CD4-positive, alpha-beta T cell (primary cell): ENCODE measurements around the gene CCDC146. TPM values are rescaled to one million over a fixed set of nuclear protein-coding genes. Genes with fewer than 3 reads are reported as not detected.

ENCODE experiments used
- ATAC-seq: fragments of 200-7000 bp; cut with Tn5 transposase; one replicate; pipeline ENCODE4 v1.10.0; 2022; ENCODE audit warnings: mild to moderate bottlenecking; ENCODE audit not compliant: poor library complexity
- CTCF ChIA-PET: fragments of 350-600 bp; sonication (Branson Sonifier 250); formaldehyde crosslinking; loops from one replicate; lab custom pipeline; 2021; ENCODE audit warnings: antibody characterized with exemption, inconsistent platforms; lab: Charles Lee
- POLR2A ChIA-PET: fragments of 350-600 bp; sonication (Branson Sonifier 250); formaldehyde crosslinking; loops from one replicate; lab custom pipeline; 2021; ENCODE audit warnings: antibody characterized with exemption, inconsistent platforms; lab: Charles Lee
- DNase-seq, 14 experiments: peaks; one replicate each; pipeline ENCODE4 v3.0.0-alpha.2; 2013 to 2020; ENCODE audit warnings: mixed read lengths in 2 of 14
- H3K27ac ChIP-seq, 2 donors: one replicate each; pipeline versions ENCODE4 v1.5.1 to v1.7.0; 2013; ENCODE audit warnings: low read length in 2 of 2, low read depth in 1 of 2, mild to moderate bottlenecking in 1 of 2
- H3K27me3 ChIP-seq, 2 experiments: 1 replicate in 1 of 2; 2 replicates in 1 of 2; pipeline versions ENCODE4 v1.6.1 to v1.7.0; 2013; ENCODE audit warnings: low read length in 2 of 2, control low read depth in 1 of 2, mild to moderate bottlenecking in 1 of 2, moderate library complexity in 1 of 2; ENCODE audit not compliant: insufficient read depth in 2 of 2, control insufficient read depth in 1 of 2
- H3K36me3 ChIP-seq: one replicate; pipeline ENCODE4 v1.6.1; 2013; ENCODE audit warnings: low read length, control low read depth; ENCODE audit not compliant: insufficient read depth
- H3K4me1 ChIP-seq: one replicate; pipeline ENCODE4 v1.6.1; 2013; ENCODE audit warnings: low read length, control low read depth; ENCODE audit not compliant: insufficient read depth
- H3K4me3 ChIP-seq: one replicate; pipeline ENCODE4 v1.5.1; 2013; ENCODE audit warnings: mild to moderate bottlenecking, low read length, moderate library complexity
- H3K9me3 ChIP-seq, 2 experiments: 1 replicate in 1 of 2; 2 replicates in 1 of 2; pipeline versions ENCODE4 v1.6.1 to v1.7.0; 2013; ENCODE audit warnings: low read length in 2 of 2, mild to moderate bottlenecking in 2 of 2, control low read depth in 1 of 2, moderate library complexity in 1 of 2; ENCODE audit not compliant: control insufficient read depth in 1 of 2, insufficient read depth in 1 of 2
- H3K27ac Mint-ChIP-seq: one replicate; pipeline ENCODE4 v1.8.0; 2020; ENCODE audit warnings: mixed read lengths
- H3K27me3 Mint-ChIP-seq: one replicate; pipeline ENCODE4 v1.8.0; 2021; ENCODE audit warnings: mixed read lengths
- H3K36me3 Mint-ChIP-seq: one replicate; pipeline ENCODE4 v1.8.0; 2021; ENCODE audit warnings: low read depth, mixed read lengths
- H3K4me1 Mint-ChIP-seq: one replicate; pipeline ENCODE4 v1.8.0; 2021; ENCODE audit warnings: low read depth, mixed read lengths
- H3K4me3 Mint-ChIP-seq: one replicate; pipeline ENCODE4 v1.8.0; 2020; ENCODE audit warnings: mild to moderate bottlenecking, mixed read lengths
- H3K9me3 Mint-ChIP-seq: one replicate; pipeline ENCODE4 v1.8.0; 2020; ENCODE audit warnings: mixed read lengths
- intact Hi-C, 2 experiments: fragments of 100-400 bp; cut with DNase I in 1 of 2; cut with micrococcal nuclease in 1 of 2; formaldehyde crosslinking; loops; one replicate each; pipeline versions ENCODE4 v1.15.1 to v1.9.0; 2023 to 2025; cut with DNase I, micrococcal nuclease
- total RNA-seq, 174 experiments: library from RNA in 2 of 174; stranded (reverse) in 2 of 174; gene quantifications; one replicate each; pipeline ENCODE4 v1.2.3 and lab custom pipeline; 2021 to 2026
- TF ChIP-seq, protein P1 (sequence below): fragments of 200-600 bp; IDR thresholded peaks from one replicate; pipeline ENCODE4 v1.8.0; 2022; ENCODE audit warnings: antibody characterized with exemption, mild to moderate bottlenecking

The CCDC146 gene
- total RNA-seq, 2 experiments from 2014 or later, result 10.3 to 10.5 TPM

DNA sequence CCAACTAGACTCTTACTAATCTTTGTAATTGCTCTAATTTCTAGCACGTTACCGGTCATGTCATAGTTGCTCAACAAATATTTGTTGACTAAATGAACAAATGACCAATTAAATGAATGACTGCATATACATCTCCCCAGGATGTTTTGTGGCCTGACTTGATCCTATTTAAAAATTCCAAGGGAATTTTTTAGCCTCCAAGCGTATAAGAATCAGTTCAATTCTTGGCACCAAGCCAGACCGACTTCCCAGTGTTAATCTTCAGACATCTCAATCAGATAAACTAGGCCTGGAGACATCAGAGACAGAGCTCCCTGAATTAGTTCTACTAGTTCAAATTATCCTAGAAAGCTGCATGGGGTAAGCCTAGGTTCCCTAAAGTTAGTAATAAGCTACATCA lies 197.7 kb downstream of the CCDC146 start:
- TF ChIP-seq, protein P1, sequence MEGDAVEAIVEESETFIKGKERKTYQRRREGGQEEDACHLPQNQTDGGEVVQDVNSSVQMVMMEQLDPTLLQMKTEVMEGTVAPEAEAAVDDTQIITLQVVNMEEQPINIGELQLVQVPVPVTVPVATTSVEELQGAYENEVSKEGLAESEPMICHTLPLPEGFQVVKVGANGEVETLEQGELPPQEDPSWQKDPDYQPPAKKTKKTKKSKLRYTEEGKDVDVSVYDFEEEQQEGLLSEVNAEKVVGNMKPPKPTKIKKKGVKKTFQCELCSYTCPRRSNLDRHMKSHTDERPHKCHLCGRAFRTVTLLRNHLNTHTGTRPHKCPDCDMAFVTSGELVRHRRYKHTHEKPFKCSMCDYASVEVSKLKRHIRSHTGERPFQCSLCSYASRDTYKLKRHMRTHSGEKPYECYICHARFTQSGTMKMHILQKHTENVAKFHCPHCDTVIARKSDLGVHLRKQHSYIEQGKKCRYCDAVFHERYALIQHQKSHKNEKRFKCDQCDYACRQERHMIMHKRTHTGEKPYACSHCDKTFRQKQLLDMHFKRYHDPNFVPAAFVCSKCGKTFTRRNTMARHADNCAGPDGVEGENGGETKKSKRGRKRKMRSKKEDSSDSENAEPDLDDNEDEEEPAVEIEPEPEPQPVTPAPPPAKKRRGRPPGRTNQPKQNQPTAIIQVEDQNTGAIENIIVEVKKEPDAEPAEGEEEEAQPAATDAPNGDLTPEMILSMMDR, result no peak
- DNase-seq, result no peak

DNA sequence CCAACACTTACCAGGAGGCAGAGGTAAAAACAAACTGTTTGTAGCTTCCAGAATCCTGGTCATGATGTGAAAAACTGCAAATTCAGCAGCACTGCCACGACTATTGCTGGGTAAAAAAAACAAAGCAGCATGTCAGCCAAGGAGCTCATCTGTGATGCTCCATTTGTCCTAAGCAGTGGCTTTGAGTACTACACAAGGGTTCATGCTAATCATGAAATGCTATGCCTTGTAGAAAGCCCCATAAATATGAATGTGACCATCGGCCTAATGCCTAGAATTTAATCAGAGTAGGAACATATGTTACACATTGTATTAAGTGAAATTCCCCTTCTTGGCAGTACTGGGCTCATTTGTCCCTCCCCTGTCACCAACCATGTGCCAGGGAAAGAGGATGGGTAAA lies 198.3 kb downstream of the CCDC146 start:
- ATAC-seq (no peak), DNase-seq (no peak)
- ChIA-PET CTCF (interaction anchor here (1.4 kb wide), 1 partner anchor 30 kb away, joined by 3 read pairs; no protein-coding TSS in a partner anchor), POLR2A (no interaction called here)
- Mint-ChIP-seq H3K9me3 (no peaks in the 10 kb centered on the region), H3K36me3 (peaks cover 83% of the 10 kb centered on the region), H3K4me1 (no peaks in the 10 kb centered on the region), H3K27me3 (no peaks in the 10 kb centered on the region), H3K4me3 (no peak overlapping the region), H3K27ac (no peak overlapping the region)
- Histone ChIP-seq H3K27ac (no peak overlapping the region), H3K36me3 (peaks cover 28% of the 10 kb centered on the region), H3K27me3 (no peaks in the 10 kb centered on the region), H3K4me1 (no peaks in the 10 kb centered on the region), H3K9me3 (no peaks in the 10 kb centered on the region), H3K4me3 (no peak overlapping the region)
- intact Hi-C loops, result no loop called here
- TF ChIP-seq, protein P1, result no peak

More for the DNA sequence above, 197.7 kb downstream of the CCDC146 start:
- no peaks in the 10 kb centered on the region for H3K27me3 Mint-ChIP-seq
- H3K9me3 Mint-ChIP-seq, result no peaks in the 10 kb centered on the region
- H3K27ac Mint-ChIP-seq, result no peak overlapping the region
- ChIA-PET POLR2A (no interaction called here), CTCF (interaction anchor here (1.4 kb wide), 1 partner anchor 30 kb away, joined by 3 read pairs; no protein-coding TSS in a partner anchor)
- Histone ChIP-seq H3K27ac (no peak overlapping the region), H3K9me3 (no peaks in the 10 kb centered on the region), H3K36me3 (peaks cover 27% of the 10 kb centered on the region), H3K4me1 (no peaks in the 10 kb centered on the region), H3K27me3 (no peaks in the 10 kb centered on the region), H3K4me3 (no peak overlapping the region)
- no peak for ATAC-seq
- H3K4me3 Mint-ChIP-seq, result no peak overlapping the region
- H3K36me3 Mint-ChIP-seq, result peaks cover 86% of the 10 kb centered on the region
- no peaks in the 10 kb centered on the region for H3K4me1 Mint-ChIP-seq
- intact Hi-C loops, result no loop called here

DNA sequence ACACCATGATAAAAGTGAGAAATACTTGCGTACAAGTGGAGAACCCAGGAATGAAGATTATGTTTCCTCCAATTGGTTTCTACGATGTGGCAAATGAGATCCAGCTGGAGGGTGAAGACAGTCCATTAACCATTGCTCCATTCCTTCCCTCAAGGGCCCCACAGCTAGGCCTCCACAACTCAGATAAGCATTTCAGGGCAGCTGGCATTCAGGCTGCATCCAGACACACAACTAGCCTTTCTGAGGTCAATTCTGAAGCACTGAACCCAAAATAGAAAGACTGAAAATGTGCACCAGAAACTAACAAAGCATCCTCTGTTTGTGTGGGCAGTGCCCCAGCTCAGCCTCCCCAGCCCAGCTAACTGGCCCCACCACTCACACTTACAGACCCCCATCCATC lies 198.9 kb downstream of the CCDC146 start:
- Histone ChIP-seq H3K27me3 (no peaks in the 10 kb centered on the region), H3K4me3 (no peak overlapping the region), H3K9me3 (no peaks in the 10 kb centered on the region), H3K27ac (no peak overlapping the region), H3K4me1 (no peaks in the 10 kb centered on the region), H3K36me3 (peaks cover 31% of the 10 kb centered on the region)
- no peaks in the 10 kb centered on the region for H3K4me1 Mint-ChIP-seq
- intact Hi-C loops, result no loop called here
- ATAC-seq, result no peak
- ChIA-PET CTCF (interaction anchor here (1.4 kb wide), 1 partner anchor 31 kb away, joined by 3 read pairs; no protein-coding TSS in a partner anchor), POLR2A (interaction anchor here (0.6 kb wide), 1 partner anchor 68 kb away, joined by 3 read pairs; no protein-coding TSS in a partner anchor)
- no peak for DNase-seq
- TF ChIP-seq, protein P1, result no peak
- no peak overlapping the region for H3K27ac Mint-ChIP-seq
- H3K27me3 Mint-ChIP-seq, result no peaks in the 10 kb centered on the region
- no peaks in the 10 kb centered on the region for H3K9me3 Mint-ChIP-seq
- H3K36me3 Mint-ChIP-seq, result peaks cover 83% of the 10 kb centered on the region
- H3K4me3 Mint-ChIP-seq, result no peak overlapping the region
